HepG2 (cell line): Measurements from ENCODE around the gene ARMH1.

Source experiments
- AHR ChIP-seq: IDR thresholded peaks from 2 replicates; pipeline ENCODE4 v1.6.1; 2018; ENCODE audit warnings: missing genetic modification reagents, missing compliant biosample characterization
- ASH2L ChIP-seq: fragments of 300-600, 200-600 bp; sonication (generic); IDR thresholded peaks from 2 replicates; pipeline ENCODE4 v1.7.0; 2017; ENCODE audit warnings: low read depth, mild to moderate bottlenecking, moderate library complexity, mixed read lengths, low read length; ENCODE audit not compliant: insufficient read length
- FOXK1 ChIP-seq: sonication (generic); formaldehyde crosslinking; IDR thresholded peaks from 2 replicates; pipeline ENCODE4 v1.4.0; 2020; ENCODE audit warnings: low read depth, missing genetic modification reagents, borderline replicate concordance
- MYNN ChIP-seq: sonication (generic); formaldehyde crosslinking; IDR thresholded peaks from 2 replicates; pipeline ENCODE4 v1.4.0; 2020; ENCODE audit warnings: mild to moderate bottlenecking, low read depth, missing genetic modification reagents
- NFE2L2 ChIP-seq: fragments of 150-350 bp; IDR thresholded peaks from 2 replicates; pipeline ENCODE4 v1.6.1; 2014; ENCODE audit warnings: low read length
- SMC3 ChIP-seq: IDR thresholded peaks from 2 replicates; pipeline ENCODE4 v1.6.1; 2011; ENCODE audit warnings: low read length, improper control_type of control experiment
- ZFP41 ChIP-seq: sonication (generic); formaldehyde crosslinking; IDR thresholded peaks from 2 replicates; pipeline ENCODE4 v1.4.0; 2020; ENCODE audit warnings: mild to moderate bottlenecking, missing genetic modification reagents, borderline replicate concordance
- ZNF317 ChIP-seq: sonication (generic); formaldehyde crosslinking; IDR thresholded peaks from 2 replicates; pipeline ENCODE4 v1.5.0; 2020; ENCODE audit warnings: mild to moderate bottlenecking, missing genetic modification reagents
- ZNF513 ChIP-seq: sonication (generic); formaldehyde crosslinking; conservative IDR thresholded peaks from 2 replicates; pipeline ENCODE4 v1.5.0; 2020; ENCODE audit warnings: missing genetic modification reagents
- ZNF569 ChIP-seq: sonication (generic); formaldehyde crosslinking; IDR thresholded peaks from 2 replicates; pipeline ENCODE4 v1.5.0; 2020; ENCODE audit warnings: mild to moderate bottlenecking, missing genetic modification reagents, moderate library complexity, borderline replicate concordance

GRCh38 chr1:44677201-44677766 lies 2.8 kb downstream of the ARMH1 start:
- TF ChIP-seq ZFP41 (CRISPR knock-in tag) (no peak), MYNN (CRISPR knock-in tag) (no peak), FOXK1 (CRISPR knock-in tag) (peak; percentile 51; the same call in 1 of the 2 replicates), ZNF569 (CRISPR knock-in tag) (no peak), NFE2L2 (no peak), ASH2L (peak; percentile 59), SMC3 (peak; percentile 68), ZNF317 (CRISPR knock-in tag) (peak; percentile 88), AHR (CRISPR knock-in tag) (no peak), ZNF513 (CRISPR knock-in tag) (no peak)
